NCI-H526 treated with DMSO at 0.1 percent for 48 hours (cell line): ENCODE data around the gene PMF1.
"Not testable (repeated sequence)": the region's sequence is repeated elsewhere in the genome, so short reads cannot be mapped to it uniquely, and the experiment has no call there.

Experiments used
- DNase-seq: peaks from one replicate; lab custom pipeline; 2025; lab: John Stamatoyannopoulos, UW

PMF1 gene, protein sequence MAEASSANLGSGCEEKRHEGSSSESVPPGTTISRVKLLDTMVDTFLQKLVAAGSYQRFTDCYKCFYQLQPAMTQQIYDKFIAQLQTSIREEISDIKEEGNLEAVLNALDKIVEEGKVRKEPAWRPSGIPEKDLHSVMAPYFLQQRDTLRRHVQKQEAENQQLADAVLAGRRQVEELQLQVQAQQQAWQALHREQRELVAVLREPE

DNA sequence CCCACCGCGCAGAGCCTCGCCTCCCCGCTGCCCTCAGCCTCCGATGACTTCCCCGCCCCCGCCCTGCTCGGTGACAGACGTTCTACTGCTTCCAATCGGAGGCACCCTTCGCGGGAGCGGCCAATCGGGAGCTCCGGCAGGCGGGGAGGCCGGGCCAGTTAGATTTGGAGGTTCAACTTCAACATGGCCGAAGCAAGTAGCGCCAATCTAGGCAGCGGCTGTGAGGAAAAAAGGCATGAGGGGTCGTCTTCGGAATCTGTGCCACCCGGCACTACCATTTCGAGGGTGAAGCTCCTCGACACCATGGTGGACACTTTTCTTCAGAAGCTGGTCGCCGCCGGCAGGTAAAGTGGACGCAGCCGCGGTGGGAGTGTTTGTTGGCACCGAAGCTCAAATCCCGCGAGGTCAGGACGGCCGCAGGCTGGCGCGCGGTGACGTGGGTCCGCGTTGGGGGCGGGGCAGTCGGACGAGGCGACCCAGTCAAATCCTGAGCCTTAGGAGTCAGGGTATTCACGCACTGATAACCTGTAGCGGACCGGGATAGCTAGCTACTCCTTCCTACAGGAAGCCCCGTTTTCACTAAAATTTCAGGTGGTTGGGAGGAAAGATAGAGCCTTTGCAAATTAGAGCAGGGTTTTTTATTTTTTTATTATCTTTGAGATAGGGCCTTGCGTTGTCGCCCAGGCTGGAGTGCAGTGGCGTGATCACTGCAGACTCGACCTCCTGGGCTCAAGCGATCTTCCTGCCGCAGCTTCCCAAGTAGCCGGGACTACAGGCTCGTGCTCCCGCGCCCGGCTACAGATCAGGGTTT, at the start of gene PMF1:
PMF1 (plus strand) TSS at position 175 of the 811 bp plus-strand sequence; CDS start at position 184, 9 bp downstream.
- DNase-seq, result peak; percentile 99

- DNase-seq, result no peak
Observed at GRCh38 chr1:156163712-156164111, 49.1 kb upstream of the PMF1 start.

- DNase-seq, result peak; percentile 53
Observed at GRCh38 chr1:156164125-156164831, 48.5 kb upstream of the PMF1 start.

DNA sequence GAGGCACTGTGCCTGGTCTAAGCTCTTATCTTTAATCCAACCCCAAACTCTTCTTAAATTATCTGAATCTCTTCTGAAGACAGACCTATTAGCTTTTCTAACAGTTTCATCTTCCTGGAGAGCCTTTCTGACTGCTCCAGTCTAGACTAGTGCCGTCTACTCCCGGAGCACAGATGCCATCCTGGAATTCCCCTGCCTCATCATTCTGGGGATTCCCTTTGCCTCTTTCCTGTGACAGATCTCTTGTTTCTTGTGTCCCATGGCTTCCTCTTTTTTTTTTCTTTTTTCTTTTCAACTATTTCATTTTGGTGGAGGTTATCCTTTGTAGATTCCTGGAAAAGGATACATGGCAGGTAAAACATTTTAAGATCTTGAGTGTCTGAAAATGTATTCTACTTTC, 47.7 kb upstream of the PMF1 start:
- DNase-seq, result no peak

- no peak for DNase-seq
Observed at GRCh38 chr1:156167536-156167935, 45.3 kb upstream of the PMF1 start.

- DNase-seq, result no peak
Observed at GRCh38 chr1:156172696-156173470, 39.9 kb upstream of the PMF1 start.

DNA sequence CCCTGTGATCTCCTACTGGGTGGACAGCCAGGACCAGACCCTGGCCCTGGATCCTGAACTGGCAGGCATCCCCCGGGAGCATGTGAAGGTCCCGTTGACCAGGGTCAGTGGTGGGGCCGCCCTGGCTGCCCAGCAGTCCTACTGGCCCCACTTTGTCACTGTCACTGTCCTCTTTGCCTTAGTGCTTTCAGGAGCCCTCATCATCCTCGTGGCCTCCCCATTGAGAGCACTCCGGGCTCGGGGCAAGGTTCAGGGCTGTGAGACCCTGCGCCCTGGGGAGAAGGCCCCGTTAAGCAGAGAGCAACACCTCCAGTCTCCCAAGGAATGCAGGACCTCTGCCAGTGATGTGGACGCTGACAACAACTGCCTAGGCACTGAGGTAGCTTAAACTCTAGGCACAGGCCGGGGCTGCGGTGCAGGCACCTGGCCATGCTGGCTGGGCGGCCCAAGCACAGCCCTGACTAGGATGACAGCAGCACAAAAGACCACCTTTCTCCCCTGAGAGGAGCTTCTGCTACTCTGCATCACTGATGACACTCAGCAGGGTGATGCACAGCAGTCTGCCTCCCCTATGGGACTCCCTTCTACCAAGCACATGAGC, 36.1 kb upstream of the PMF1 start:
- DNase-seq, result no peak

- DNase-seq, result no peak
Observed at GRCh38 chr1:156177919-156178654, 34.7 kb upstream of the PMF1 start.

GRCh38 chr1:156180471-156180870, 32.3 kb upstream of the PMF1 start:
- no peak for DNase-seq

GRCh38 chr1:156181391-156181924, 31.3 kb upstream of the PMF1 start:
- not testable (repeated sequence) for DNase-seq

DNA sequence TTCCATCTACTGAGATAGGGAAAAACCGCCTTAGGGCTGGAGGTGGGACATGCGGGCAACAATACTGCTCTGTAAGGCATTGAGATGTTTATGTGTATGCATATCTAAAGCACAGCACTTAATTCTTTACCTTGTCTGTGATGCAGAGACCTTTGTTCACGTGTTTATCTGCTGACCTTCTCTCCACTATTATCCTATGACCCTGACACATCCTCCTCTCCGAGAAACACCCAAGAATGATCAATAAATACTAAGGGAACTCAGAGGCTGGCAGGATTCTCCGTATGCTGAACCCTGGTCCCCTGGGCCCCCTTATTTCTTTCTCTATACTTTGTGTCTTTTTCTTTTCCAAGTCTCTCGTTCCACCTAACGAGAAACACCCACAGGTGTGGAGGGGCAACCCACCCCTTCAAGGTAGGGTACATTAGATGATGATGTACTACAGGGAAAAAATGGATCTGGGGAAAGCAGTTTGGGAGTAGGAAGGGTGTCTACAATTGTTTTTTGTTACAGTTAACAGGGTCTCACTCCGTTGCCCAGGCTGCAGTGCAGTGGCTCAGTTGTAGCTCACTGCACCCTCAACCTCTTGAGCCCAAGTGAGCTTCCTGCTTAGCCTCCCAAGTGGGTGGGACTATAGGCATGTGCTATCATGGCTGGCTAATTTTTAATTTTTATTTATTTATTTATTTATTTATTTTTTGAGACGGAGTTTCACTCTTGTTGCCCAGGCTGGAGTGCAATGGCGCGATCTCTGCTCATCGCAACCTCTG, 30.6 kb upstream of the PMF1 start:
- DNase-seq, result not testable (repeated sequence)

GRCh38 chr1:156186347-156187177, 26.2 kb upstream of the PMF1 start:
- not testable (repeated sequence) for DNase-seq

GRCh38 chr1:156190265-156190664, 22.5 kb upstream of the PMF1 start:
- not testable (repeated sequence) for DNase-seq

- DNase-seq, result no peak
Observed at GRCh38 chr1:156191292-156191964, 21.4 kb upstream of the PMF1 start.

- DNase-seq, result no peak
Observed at GRCh38 chr1:156193208-156193487, 19.7 kb upstream of the PMF1 start.

GRCh38 chr1:156193488-156194299, 19.1 kb upstream of the PMF1 start, which contains the start of gene SLC25A44:
Gene SLC25A44, plus strand, starts transcription at chr1:156194104. Its CDS starts 5,744 bp downstream, at chr1:156199848.
- DNase-seq, result peak; percentile 100

DNA sequence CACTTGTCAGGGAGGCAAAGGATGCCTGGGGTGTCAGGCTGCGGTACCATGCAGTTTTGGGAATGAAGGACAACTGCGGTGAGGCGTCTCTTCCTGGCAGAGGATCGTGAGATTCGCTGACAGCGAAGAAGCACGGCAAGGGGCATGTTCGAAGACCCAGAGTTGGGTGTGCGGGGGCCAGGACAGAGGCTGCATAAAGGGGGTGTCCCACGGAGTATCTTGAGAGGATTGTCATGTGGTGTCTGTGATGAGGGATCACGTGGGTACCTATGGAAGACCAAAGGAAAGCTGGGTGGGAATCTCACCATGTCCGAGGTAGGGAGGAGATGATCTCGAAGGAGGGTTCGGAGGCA, 18.5 kb upstream of the PMF1 start:
- no peak for DNase-seq

GRCh38 chr1:156195853-156196252, 17.0 kb upstream of the PMF1 start:
- DNase-seq, result no peak
